SH-SY5Y (cell line): ENCODE measurements around the gene EGFLAM.

Source experiments
- GATA2 ChIP-seq: IDR thresholded peaks from 2 replicates; pipeline ENCODE4 v1.6.1; 2011; ENCODE audit warnings: mild to moderate bottlenecking, low read depth, low read length
- GATA3 ChIP-seq: IDR thresholded peaks from 2 replicates; pipeline ENCODE4 v1.6.1; 2011; ENCODE audit warnings: low read depth, mild to moderate bottlenecking, low read length, moderate library complexity

DNA sequence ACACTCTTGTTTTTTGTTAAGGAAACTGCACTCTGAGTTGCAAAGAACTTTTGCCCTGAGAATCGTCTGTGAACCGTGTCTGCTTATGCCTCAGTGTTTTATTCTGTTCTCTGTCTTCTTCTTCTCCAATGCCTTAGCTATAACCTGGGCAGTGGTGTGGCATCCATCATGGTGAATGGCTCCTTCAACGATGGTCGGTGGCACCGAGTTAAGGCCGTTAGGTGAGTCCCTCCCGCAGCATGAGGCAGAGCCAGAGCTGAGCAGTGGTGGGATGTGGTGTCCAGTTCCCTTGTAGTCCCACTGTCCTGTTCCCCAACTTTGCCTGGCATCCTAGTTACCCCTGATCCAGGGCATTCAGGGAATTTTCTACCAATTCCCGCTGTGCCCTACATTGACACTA lies 199.8 kb downstream of the EGFLAM start:
- TF ChIP-seq GATA2 (no peak), GATA3 (no peak)
